KMS-11 (cell line): ENCODE results near the gene PITX1.

Source experiments
- H2AFZ ChIP-seq: fragments of 200-600 bp; sonication (generic); 2 replicates; pipeline ENCODE4 v1.6.1; 2016; ENCODE audit warnings: antibody characterized with exemption, mixed run types, low read depth
- H3K27ac ChIP-seq: fragments of 200-600 bp; sonication (generic); 2 replicates; pipeline ENCODE4 v1.6.1; 2016; ENCODE audit warnings: mild to moderate bottlenecking, mixed run types
- H3K27me3 ChIP-seq: fragments of 200-600 bp; sonication (generic); 2 replicates; pipeline ENCODE4 v1.6.1; 2017; ENCODE audit warnings: mild to moderate bottlenecking, low read depth, mixed run types, moderate library complexity; ENCODE audit not compliant: insufficient read depth
- H3K36me3 ChIP-seq: fragments of 200-600 bp; sonication (generic); 2 replicates; pipeline ENCODE4 v1.6.1; 2017; ENCODE audit warnings: mild to moderate bottlenecking, mixed run types; ENCODE audit not compliant: insufficient read depth
- H3K4me1 ChIP-seq: fragments of 200-600 bp; sonication (generic); 2 replicates; pipeline ENCODE4 v1.6.1; 2016; ENCODE audit warnings: mild to moderate bottlenecking, low read depth, mixed run types; ENCODE audit not compliant: poor library complexity, severe bottlenecking
- H3K4me2 ChIP-seq: fragments of 200-600 bp; sonication (generic); 2 replicates; pipeline ENCODE4 v1.7.0; 2016; ENCODE audit warnings: mild to moderate bottlenecking, mixed run types
- H3K4me3 ChIP-seq: fragments of 200-600 bp; sonication (generic); IDR thresholded peaks from 2 replicates; pipeline ENCODE4 v1.6.1; 2017; ENCODE audit warnings: low read depth, low read length, mixed read lengths; ENCODE audit not compliant: insufficient read depth
- H3K79me2 ChIP-seq: fragments of 200-600 bp; sonication (generic); 2 replicates; pipeline ENCODE4 v1.6.1; 2016; ENCODE audit warnings: low read depth, mixed run types; ENCODE audit not compliant: insufficient read depth
- H3K9ac ChIP-seq: fragments of 200-600 bp; sonication (generic); 2 replicates; pipeline ENCODE4 v1.6.1; 2016; ENCODE audit warnings: mild to moderate bottlenecking, mixed run types
- H4K20me1 ChIP-seq: fragments of 200-600 bp; sonication (generic); 2 replicates; pipeline ENCODE4 v1.6.1; 2016; ENCODE audit warnings: mild to moderate bottlenecking, mixed run types; ENCODE audit not compliant: insufficient read depth
- TF ChIP-seq, protein P1 (sequence below): fragments of 200-600 bp; sonication (generic); conservative IDR thresholded peaks from 2 replicates; pipeline ENCODE4 v1.6.1; 2017; ENCODE audit warnings: low read depth, mild to moderate bottlenecking, antibody characterized with exemption, low read length, moderate library complexity, mixed read lengths

The PITX1 gene

DNA sequence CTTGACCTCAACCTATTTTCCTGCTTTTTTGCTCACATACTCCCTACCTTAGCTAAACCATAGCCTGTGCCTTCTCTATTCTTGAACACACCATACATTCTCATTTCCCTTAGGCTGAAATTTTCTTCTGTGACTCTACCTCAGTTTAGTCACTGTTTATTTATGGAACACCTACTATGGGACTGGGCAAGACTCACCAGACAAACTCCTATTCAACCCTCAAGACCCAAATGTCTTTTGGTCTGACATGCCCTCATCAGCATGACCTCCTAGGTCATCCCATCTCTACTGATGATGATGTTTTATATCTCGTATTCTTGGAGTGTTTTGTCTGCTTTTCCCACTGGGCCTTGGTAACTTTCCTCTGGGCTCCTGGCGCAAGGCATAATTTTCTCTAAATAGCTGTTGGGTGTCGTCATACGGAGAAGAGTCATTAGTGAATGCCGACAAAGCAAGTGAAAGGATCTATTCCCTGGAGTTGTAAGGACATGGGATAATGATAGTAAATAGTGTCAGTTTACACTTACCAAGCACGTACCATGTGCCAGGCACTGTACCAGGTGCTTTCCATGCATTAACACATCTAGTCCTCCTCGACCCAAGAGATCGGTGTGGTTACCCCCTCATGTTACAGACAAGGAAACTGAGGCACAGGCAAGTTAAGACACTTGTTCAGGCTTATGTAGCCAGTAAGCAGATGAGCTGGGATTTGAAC, 22.4 kb upstream of the PITX1 start:
- H3K9ac ChIP-seq, result no peak overlapping the region
- no peak overlapping the region for H3K27ac ChIP-seq
- TF ChIP-seq, protein P1, sequence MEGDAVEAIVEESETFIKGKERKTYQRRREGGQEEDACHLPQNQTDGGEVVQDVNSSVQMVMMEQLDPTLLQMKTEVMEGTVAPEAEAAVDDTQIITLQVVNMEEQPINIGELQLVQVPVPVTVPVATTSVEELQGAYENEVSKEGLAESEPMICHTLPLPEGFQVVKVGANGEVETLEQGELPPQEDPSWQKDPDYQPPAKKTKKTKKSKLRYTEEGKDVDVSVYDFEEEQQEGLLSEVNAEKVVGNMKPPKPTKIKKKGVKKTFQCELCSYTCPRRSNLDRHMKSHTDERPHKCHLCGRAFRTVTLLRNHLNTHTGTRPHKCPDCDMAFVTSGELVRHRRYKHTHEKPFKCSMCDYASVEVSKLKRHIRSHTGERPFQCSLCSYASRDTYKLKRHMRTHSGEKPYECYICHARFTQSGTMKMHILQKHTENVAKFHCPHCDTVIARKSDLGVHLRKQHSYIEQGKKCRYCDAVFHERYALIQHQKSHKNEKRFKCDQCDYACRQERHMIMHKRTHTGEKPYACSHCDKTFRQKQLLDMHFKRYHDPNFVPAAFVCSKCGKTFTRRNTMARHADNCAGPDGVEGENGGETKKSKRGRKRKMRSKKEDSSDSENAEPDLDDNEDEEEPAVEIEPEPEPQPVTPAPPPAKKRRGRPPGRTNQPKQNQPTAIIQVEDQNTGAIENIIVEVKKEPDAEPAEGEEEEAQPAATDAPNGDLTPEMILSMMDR, result no peak
- H3K4me1 ChIP-seq, result peaks cover 16% of the 10 kb centered on the region
- H2AFZ ChIP-seq, result no peak overlapping the region
- H3K4me3 ChIP-seq, result no peak overlapping the region
- H4K20me1 ChIP-seq, result no peaks in the 10 kb centered on the region
- no peak overlapping the region for H3K4me2 ChIP-seq
- no peaks in the 10 kb centered on the region for H3K79me2 ChIP-seq
- no peaks in the 10 kb centered on the region for H3K36me3 ChIP-seq
- no peaks in the 10 kb centered on the region for H3K27me3 ChIP-seq

DNA sequence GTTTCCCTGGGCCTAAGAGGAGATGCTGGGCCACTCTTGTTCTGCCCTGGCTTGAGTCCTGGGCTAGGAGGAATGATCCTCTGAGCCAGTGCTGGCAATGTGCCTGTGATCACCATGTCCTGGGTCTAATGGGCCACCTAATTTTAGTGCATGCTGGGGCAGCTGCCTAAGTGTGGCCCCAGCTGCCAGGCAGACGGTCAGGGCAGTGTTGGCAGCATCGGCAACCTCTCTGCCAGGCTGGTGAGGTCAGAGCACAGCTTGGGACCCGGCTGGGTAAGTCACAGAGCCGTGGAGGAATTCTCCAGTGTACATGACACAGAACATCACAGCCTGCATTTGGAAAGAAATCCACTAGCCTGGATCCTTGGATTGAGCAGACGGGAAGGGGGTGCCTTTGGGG, 21.4 kb upstream of the PITX1 start:
- TF ChIP-seq, protein P1, result no peak
- H4K20me1 ChIP-seq, result no peaks in the 10 kb centered on the region
- H3K36me3 ChIP-seq, result no peaks in the 10 kb centered on the region
- no peaks in the 10 kb centered on the region for H3K27me3 ChIP-seq
- no peak overlapping the region for H3K4me2 ChIP-seq
- no peak overlapping the region for H3K9ac ChIP-seq
- no peak overlapping the region for H2AFZ ChIP-seq
- H3K27ac ChIP-seq, result no peak overlapping the region
- peaks cover 16% of the 10 kb centered on the region for H3K4me1 ChIP-seq
- no peak overlapping the region for H3K4me3 ChIP-seq
- no peaks in the 10 kb centered on the region for H3K79me2 ChIP-seq

DNA sequence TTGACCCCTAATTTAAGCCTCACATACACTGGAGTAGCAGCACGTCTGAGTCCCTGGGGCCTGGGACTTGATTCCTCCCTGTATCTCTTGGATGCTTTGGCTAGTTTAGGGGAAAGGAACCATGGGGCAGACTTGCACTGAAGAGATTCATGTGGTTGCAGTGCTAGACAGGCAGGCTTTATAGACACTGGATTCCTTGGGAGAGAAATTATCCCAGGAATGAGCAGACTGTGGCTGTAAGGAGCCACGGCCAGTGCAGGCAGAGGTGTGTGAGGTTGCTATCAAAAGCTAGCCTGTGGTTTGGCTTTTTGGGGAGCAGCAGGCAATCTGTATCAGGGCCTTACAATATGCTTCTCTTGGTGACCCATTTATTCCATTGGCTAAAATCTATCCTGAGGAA, 20.5 kb upstream of the PITX1 start:
- no peaks in the 10 kb centered on the region for H3K36me3 ChIP-seq
- no peaks in the 10 kb centered on the region for H3K27me3 ChIP-seq
- no peaks in the 10 kb centered on the region for H4K20me1 ChIP-seq
- no peak overlapping the region for H3K4me2 ChIP-seq
- no peak overlapping the region for H3K27ac ChIP-seq
- H3K4me3 ChIP-seq, result no peak overlapping the region
- no peaks in the 10 kb centered on the region for H3K79me2 ChIP-seq
- no peak overlapping the region for H2AFZ ChIP-seq
- TF ChIP-seq, protein P1, result no peak
- H3K4me1 ChIP-seq, result peaks cover 16% of the 10 kb centered on the region
- no peak overlapping the region for H3K9ac ChIP-seq

DNA sequence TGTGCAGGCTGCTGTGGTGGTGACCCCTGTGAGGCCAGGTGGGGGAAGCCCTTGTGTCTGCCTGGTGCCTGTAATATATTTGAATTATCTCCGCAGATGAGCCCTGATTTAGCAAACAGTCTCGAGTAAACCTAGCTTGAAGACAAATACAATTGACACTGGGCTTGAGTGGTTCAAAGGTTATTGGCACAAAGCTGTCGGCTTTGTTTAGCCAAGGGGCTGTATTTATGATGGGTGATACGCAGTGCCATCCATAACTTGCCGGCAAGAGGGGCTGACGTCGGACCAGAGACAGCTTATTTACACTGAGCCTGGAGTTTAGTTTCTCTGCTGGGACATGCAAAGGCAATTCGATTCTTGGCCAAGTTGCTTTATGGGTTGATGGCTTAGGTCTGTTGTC, 20.0 kb upstream of the PITX1 start:
- no peaks in the 10 kb centered on the region for H3K27me3 ChIP-seq
- TF ChIP-seq, protein P1, result no peak
- no peak overlapping the region for H3K4me3 ChIP-seq
- H3K36me3 ChIP-seq, result no peaks in the 10 kb centered on the region
- H3K27ac ChIP-seq, result no peak overlapping the region
- H2AFZ ChIP-seq, result no peak overlapping the region
- no peak overlapping the region for H3K9ac ChIP-seq
- H3K79me2 ChIP-seq, result no peaks in the 10 kb centered on the region
- H4K20me1 ChIP-seq, result no peaks in the 10 kb centered on the region
- peaks cover 16% of the 10 kb centered on the region for H3K4me1 ChIP-seq
- H3K4me2 ChIP-seq, result no peak overlapping the region
